Left renal cortex interstitium (tissue), 4 donors: ENCODE data around the gene NTSR2. TPM values are rescaled to one million over a fixed set of nuclear protein-coding genes. Genes with fewer than 3 reads are reported as not detected.
"Not testable (repeated sequence)": the region's sequence is repeated elsewhere in the genome, so short reads cannot be mapped to it uniquely, and the experiment has no call there.

Experiments
- DNase-seq, 4 donors: peaks; one replicate each; pipeline ENCODE4 v3.0.0-alpha.2; 2013; ENCODE audit warnings: low read depth in 4 of 4, low spot score in 2 of 4, missing footprints in 1 of 4
- polyA plus RNA-seq, 4 donors: library from polyadenylated mRNA; unstranded; fragments of 120-200 nt; gene quantifications; one replicate each; pipeline ENCODE4 v1.2.1, GENCODE V29; 2013; ENCODE audit not compliant: insufficient read length in 4 of 4

Gene NTSR2
- polyA plus RNA-seq, 4 donors: not detected

DNA sequence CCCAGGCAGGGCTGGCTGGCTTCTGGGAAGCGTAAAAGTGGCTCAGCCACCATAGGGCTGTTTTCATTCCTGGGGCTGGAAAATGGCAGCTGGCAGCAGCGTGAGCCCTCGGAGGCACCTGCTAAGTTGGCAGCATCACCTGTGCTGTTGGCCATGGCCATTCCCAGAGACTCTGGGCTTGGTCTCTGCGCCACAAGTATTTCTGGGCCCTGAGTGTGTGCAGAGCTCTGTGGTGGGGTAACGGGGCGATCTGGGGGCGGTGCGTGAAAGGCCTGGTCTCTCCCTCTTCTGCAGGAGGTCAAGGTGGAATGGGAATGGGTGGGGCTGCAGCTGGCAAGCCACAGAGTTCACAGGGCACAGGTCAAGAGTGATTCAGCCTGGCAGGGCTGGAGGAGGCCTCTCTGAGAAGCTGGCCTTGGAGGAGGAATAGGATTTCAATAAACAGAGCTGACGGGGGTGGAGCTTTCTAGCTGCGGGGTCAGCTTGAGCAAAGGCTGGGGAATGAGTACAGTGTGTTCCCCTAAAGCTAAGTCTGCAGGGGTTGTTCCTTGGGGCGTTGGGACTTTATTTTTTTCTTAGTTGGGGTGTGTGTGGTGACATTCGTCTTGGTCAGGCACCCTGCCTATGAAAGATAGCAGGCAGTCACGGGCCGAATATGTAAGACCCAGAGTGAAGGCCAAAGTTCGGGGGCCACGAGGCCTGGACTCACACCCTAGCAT is 10.3 kb upstream of the NTSR2 start:
- DNase-seq: no peak

DNA sequence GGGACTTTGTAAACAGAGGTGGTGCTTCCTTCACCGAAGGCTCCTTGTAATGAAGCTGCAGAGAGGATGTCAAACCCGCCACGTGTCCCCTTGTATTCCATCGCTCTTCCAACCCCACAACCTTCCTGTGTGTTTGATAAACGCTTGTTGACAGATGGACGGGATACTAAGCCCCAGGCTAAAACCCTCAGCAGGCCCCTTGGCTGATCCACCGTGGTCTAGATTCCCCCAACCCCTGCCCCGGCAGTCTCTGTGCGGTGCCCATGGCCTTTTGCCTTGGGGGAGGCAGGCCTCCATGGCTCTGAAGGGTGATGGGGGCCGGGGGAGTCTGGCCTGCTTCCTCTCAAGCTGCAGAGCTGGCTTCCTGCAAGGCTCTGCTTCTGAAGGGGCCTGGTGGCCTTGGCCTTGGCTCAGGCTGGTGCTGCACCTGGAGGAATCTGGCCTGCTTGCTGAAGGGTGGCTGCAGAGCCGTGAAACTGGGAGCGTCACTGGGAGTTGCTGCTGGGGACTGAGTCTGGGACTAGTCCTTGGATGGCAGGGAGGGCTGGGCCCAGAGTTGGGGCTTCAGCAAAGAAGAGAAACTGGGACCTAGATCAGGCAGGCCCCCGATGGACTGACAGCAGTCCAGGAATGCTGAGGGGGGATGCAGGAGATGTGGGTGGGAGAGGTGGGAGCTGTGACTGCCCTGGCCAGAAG is 9.6 kb upstream of the NTSR2 start:
- no peak for DNase-seq

DNA sequence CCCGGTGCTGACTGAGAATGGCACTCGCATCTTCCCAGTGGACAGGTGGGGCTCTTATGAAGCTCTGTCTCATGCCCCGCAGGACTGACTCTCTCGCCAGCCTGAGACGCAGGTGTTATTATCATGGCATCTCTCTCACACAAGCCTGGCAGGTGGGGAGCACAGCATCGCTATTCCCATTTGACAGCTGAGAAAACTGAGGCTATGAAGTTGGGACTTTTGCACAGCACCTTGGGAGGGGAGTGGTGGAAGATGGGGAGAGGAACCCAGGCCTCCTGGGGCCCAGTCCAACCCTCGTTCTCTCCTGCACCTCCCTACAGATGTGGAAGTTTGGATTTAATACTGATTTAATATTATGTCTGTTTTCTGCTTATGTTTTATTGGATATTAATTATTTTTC is 9.0 kb upstream of the NTSR2 start:
- DNase-seq: no peak

- no peak for DNase-seq
Observed at GRCh38 chr2:11678306-11678960, 8.4 kb upstream of the NTSR2 start.

DNA sequence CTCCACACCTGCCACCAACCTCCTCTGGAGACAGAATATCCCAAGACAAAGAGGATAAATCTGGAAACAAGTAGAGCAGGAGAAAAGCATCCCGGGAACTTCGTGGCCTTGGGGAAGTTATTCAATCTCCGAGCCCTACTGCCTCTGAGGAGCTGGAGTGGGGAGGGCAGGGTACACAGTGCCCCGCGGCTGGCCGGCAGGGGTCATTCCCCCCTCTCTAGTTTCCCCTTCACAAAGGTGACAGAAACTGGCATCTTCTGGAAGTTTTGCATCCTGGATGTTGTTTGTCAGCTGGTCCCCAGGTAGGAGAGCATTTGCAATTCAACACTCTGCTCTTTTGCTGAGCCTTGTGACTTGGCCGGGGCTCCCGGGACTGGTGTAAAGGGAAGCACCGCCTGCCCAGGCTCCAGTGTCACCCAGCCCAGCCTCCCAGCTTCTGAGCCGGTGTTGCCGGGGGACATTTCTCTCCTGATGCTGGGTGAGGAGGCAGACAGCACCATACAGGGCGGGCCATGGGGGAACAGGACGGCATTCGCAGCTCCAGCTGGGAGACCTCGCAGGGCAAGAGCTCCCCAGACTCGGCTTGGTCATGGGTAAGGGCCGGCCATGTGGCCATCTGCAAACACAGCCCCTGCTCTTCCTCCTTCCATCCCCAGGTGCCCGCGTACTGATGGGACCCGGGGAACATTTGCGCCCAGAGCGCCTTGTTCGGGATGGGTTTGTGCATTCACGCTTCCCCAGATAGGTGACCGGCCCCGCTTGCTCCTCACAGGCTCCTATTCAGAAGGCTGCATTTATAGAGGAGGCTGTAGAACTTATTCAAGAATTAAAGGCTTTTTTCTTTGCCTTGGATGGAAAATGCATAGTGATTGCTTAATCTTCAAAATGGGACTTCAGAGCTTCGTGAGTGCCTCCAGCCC is 7.4 kb upstream of the NTSR2 start:
- no peak for DNase-seq

GRCh38 chr2:11676640-11677039 is 6.6 kb upstream of the NTSR2 start:
- DNase-seq: no peak

- no peak for DNase-seq
Observed at GRCh38 chr2:11675423-11676112, 5.6 kb upstream of the NTSR2 start.

DNA sequence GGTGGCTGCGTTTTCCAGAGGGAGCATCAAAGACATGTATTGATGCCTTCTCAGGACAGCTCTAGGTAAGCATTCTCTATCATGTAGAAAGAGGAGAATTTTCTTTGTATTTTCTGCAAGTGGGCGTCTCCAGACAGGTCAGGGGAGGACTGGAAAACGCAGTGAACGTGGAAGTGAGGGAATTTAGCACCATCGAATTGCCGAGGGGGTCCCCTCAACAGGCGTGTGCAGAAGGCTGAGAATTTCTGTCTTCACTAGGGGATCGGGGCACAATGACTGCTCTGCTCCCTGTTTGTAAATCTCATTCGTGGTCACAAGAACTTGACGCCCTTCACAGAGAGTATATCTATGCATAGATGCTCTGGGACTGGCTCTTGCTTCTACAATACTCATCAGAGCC is 5.0 kb upstream of the NTSR2 start:
- DNase-seq: no peak

- DNase-seq: no peak
Observed at GRCh38 chr2:11672407-11672806, 2.4 kb upstream of the NTSR2 start.

- no peak for DNase-seq
Observed at GRCh38 chr2:11667866-11668637, 1.9 kb downstream of the NTSR2 start.

GRCh38 chr2:11667194-11667593 is 2.8 kb downstream of the NTSR2 start:
- DNase-seq: no peak

- no peak for DNase-seq
Observed at GRCh38 chr2:11665510-11666362, 4.3 kb downstream of the NTSR2 start.

DNA sequence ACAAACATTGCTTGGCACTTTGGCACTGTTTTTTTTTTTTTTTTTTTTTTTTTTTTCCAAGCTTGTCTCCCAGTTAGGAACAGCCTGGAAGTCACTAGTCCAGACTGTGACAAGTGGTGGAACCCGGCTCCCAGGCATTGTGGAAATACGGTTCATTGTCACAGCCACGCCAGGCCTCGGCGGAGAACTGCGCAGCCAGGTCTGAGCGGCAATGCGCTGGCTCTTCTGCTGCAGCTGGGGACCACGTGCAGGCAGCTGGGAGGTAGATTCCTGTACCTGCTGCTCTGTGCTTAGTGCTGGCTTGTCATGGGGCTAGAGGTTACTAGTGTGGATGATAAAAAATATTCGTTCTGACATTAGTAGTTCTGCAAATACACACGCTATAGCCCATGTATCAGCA is 5.0 kb downstream of the NTSR2 start:
- DNase-seq: no peak

DNA sequence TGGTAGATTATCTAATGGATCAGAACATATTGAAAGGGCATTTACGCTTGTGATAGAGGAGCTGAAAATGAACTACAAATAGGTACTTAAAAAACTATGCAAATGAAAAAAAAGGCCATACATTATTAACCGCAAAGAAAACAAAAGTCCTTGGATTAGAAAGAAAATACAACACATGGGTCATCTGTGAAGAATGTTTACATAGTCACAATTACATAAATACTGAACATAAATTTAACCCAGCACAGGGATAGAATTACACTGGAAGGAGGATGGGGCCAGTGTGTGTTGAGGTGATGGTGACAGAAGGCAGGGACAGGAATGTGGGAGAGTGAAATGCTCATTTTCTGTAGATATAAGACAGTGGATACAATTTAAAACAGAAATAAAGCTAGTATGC is 6.6 kb downstream of the NTSR2 start:
- DNase-seq: no peak

GRCh38 chr2:11662882-11663281 is 7.1 kb downstream of the NTSR2 start:
- DNase-seq: no peak

- DNase-seq: no peak
Observed at GRCh38 chr2:11661891-11662435, 8.0 kb downstream of the NTSR2 start.

DNA sequence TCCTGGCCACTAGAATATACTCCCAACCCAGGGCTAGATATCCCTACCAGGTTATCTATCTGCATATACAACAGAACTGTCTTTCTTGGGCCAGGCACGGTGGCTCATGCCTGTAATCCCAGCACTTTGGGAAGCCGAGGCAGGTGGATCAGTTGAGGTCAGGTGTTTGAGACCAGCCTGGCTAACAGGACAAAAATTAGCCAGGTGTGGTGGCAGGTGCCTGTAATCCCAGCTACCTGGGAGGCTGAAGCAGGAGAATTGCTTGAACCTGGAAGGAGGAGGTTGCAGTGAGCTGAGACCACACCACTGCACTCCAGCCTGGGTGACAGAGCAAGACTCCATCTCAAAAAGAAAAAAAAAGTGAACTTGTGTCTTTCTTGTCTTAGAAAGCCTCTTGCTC is 9.6 kb downstream of the NTSR2 start:
- not testable (repeated sequence) for DNase-seq

DNA sequence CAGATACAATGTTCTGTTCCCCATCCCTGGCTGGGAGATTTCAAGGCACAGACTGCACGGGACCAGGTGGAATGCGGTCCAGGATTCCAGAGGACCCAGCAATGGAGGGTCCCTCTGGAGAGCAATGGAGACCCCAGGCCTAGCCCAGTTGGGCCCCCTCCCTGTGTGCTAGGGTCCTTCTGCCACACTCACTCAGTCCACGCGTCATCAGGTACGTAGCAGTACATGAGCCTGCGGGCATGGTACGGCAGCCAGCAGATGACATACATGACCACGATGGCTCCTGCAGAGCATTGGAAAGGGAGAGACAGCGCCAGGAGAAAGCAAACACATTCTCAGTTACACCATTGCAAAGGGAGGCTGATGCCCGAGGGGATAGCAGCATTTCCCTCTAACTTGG is 10.1 kb downstream of the NTSR2 start:
- DNase-seq: no peak
